ENCODE data around the gene SURF2.
"Not testable (repeated sequence)": the region's sequence is repeated elsewhere in the genome, so short reads cannot be mapped to it uniquely, and the experiment has no call there.

The SURF2 gene

GRCh38 chr9:133370685-133371084, 14.3 kb downstream of the SURF2 start:
- DNase-seq (ENCODE audit: insufficient read length, low spot score) = no peak
- TF ChIP-seq POLR2A (IDR thresholded peaks at IDR 0.05; ENCODE audit: low read depth, low read length) = no peak
- TF ChIP-seq POLR2AphosphoS5 (IDR thresholded peaks at IDR 0.05; ENCODE audit: low read depth, low read length) = no peak
- no peak for TF ChIP-seq POU2F2 (IDR thresholded peaks at IDR 0.05; ENCODE audit: low read depth, low read length)
- no peak for TF ChIP-seq SPI1 (IDR thresholded peaks at IDR 0.05; ENCODE audit: low read depth, low read length)
- no peak for TF ChIP-seq PAX5 (IDR thresholded peaks at IDR 0.05; ENCODE audit: insufficient read depth, low read length, severe bottlenecking)
- TF ChIP-seq TAF1 (IDR thresholded peaks at IDR 0.05; ENCODE audit: low read depth, low read length) = no peak
- FAIRE-seq = no peak

GRCh38 chr9:133371261-133371711, 14.9 kb downstream of the SURF2 start:
- no peak for DNase-seq (ENCODE audit: insufficient read length, low spot score)
- TF ChIP-seq SPI1 (IDR thresholded peaks at IDR 0.05; ENCODE audit: low read depth, low read length) (no peak), TAF1 (IDR thresholded peaks at IDR 0.05; ENCODE audit: low read depth, low read length) (no peak), PAX5 (IDR thresholded peaks at IDR 0.05; ENCODE audit: insufficient read depth, low read length, severe bottlenecking) (no peak), POLR2AphosphoS5 (IDR thresholded peaks at IDR 0.05; ENCODE audit: low read depth, low read length) (no peak), POU2F2 (IDR thresholded peaks at IDR 0.05; ENCODE audit: low read depth, low read length) (no peak), POLR2A (IDR thresholded peaks at IDR 0.05; ENCODE audit: low read depth, low read length) (no peak)
- no peak for FAIRE-seq

GRCh38 chr9:133372144-133372543, 15.8 kb downstream of the SURF2 start:
- DNase-seq (ENCODE audit: insufficient read length, low spot score) (no peak), FAIRE-seq (no peak)
- no peak for TF ChIP-seq TAF1 (IDR thresholded peaks at IDR 0.05; ENCODE audit: low read depth, low read length)
- TF ChIP-seq POLR2A (IDR thresholded peaks at IDR 0.05; ENCODE audit: low read depth, low read length) = no peak
- TF ChIP-seq SPI1 (IDR thresholded peaks at IDR 0.05; ENCODE audit: low read depth, low read length) = no peak
- TF ChIP-seq POLR2AphosphoS5 (IDR thresholded peaks at IDR 0.05; ENCODE audit: low read depth, low read length) = no peak
- no peak for TF ChIP-seq POU2F2 (IDR thresholded peaks at IDR 0.05; ENCODE audit: low read depth, low read length)
- no peak for TF ChIP-seq PAX5 (IDR thresholded peaks at IDR 0.05; ENCODE audit: insufficient read depth, low read length, severe bottlenecking)

- TF ChIP-seq TAF1 (IDR thresholded peaks at IDR 0.05; ENCODE audit: low read depth, low read length) (no peak), POU2F2 (IDR thresholded peaks at IDR 0.05; ENCODE audit: low read depth, low read length) (no peak), POLR2A (IDR thresholded peaks at IDR 0.05; ENCODE audit: low read depth, low read length) (no peak), SPI1 (IDR thresholded peaks at IDR 0.05; ENCODE audit: low read depth, low read length) (no peak), POLR2AphosphoS5 (IDR thresholded peaks at IDR 0.05; ENCODE audit: low read depth, low read length) (no peak), PAX5 (IDR thresholded peaks at IDR 0.05; ENCODE audit: insufficient read depth, low read length, severe bottlenecking) (no peak)
- FAIRE-seq = no peak
- no peak for DNase-seq (ENCODE audit: insufficient read length, low spot score)
Measured at GRCh38 chr9:133374612-133375115, 18.3 kb downstream of the SURF2 start.

GRCh38 chr9:133375116-133375723, 18.9 kb downstream of the SURF2 start:
- no peak for TF ChIP-seq PAX5 (IDR thresholded peaks at IDR 0.05; ENCODE audit: insufficient read depth, low read length, severe bottlenecking)
- no peak for TF ChIP-seq POLR2A (IDR thresholded peaks at IDR 0.05; ENCODE audit: low read depth, low read length)
- TF ChIP-seq SPI1 (IDR thresholded peaks at IDR 0.05; ENCODE audit: low read depth, low read length) = no peak
- no peak for TF ChIP-seq POU2F2 (IDR thresholded peaks at IDR 0.05; ENCODE audit: low read depth, low read length)
- no peak for TF ChIP-seq POLR2AphosphoS5 (IDR thresholded peaks at IDR 0.05; ENCODE audit: low read depth, low read length)
- TF ChIP-seq TAF1 (IDR thresholded peaks at IDR 0.05; ENCODE audit: low read depth, low read length) = no peak
- DNase-seq (ENCODE audit: insufficient read length, low spot score) (peak; percentile 53), FAIRE-seq (no peak)

- peak; percentile 96 for FAIRE-seq
- peak; percentile 100 for DNase-seq (ENCODE audit: insufficient read length, low spot score)
- TF ChIP-seq POU2F2 (IDR thresholded peaks at IDR 0.05; ENCODE audit: low read depth, low read length) = peak; percentile 46; the same call in 1 of the 2 replicates
- peak; percentile 67 for TF ChIP-seq POLR2AphosphoS5 (IDR thresholded peaks at IDR 0.05; ENCODE audit: low read depth, low read length)
- peak; percentile 79; the same call in 1 of the 2 replicates for TF ChIP-seq POLR2A (IDR thresholded peaks at IDR 0.05; ENCODE audit: low read depth, low read length)
- no peak for TF ChIP-seq PAX5 (IDR thresholded peaks at IDR 0.05; ENCODE audit: insufficient read depth, low read length, severe bottlenecking)
- TF ChIP-seq SPI1 (IDR thresholded peaks at IDR 0.05; ENCODE audit: low read depth, low read length) = 0 out of 2 replicates have a peak, but pooled peaks have one; percentile 19
- peak; percentile 80 for TF ChIP-seq TAF1 (IDR thresholded peaks at IDR 0.05; ENCODE audit: low read depth, low read length)
Measured at GRCh38 chr9:133375724-133376654, 19.6 kb downstream of the SURF2 start, which contains the start of the genes STKLD1 and SURF4. STKLD1 (plus strand) TSS chr9:133376366; CDS start chr9:133376474, 108 bp downstream. SURF4 (minus strand) TSS chr9:133376060; CDS start chr9:133375969, 91 bp downstream.

- DNase-seq (ENCODE audit: insufficient read length, low spot score); FAIRE-seq: not testable (repeated sequence)
Measured at GRCh38 chr9:133377280-133377679, 20.9 kb downstream of the SURF2 start.

- no peak for FAIRE-seq
- DNase-seq (ENCODE audit: insufficient read length, low spot score) = no peak
- TF ChIP-seq POLR2A (IDR thresholded peaks at IDR 0.05; ENCODE audit: low read depth, low read length) (no peak), POLR2AphosphoS5 (IDR thresholded peaks at IDR 0.05; ENCODE audit: low read depth, low read length) (no peak)
Measured at GRCh38 chr9:133377721-133378216, 21.4 kb downstream of the SURF2 start.

- FAIRE-seq (no peak), DNase-seq (ENCODE audit: insufficient read length, low spot score) (no peak)
- TF ChIP-seq PAX5 (IDR thresholded peaks at IDR 0.05; ENCODE audit: insufficient read depth, low read length, severe bottlenecking) = no peak
- no peak for TF ChIP-seq SPI1 (IDR thresholded peaks at IDR 0.05; ENCODE audit: low read depth, low read length)
- TF ChIP-seq POU2F2 (IDR thresholded peaks at IDR 0.05; ENCODE audit: low read depth, low read length) = no peak
- TF ChIP-seq POLR2AphosphoS5 (IDR thresholded peaks at IDR 0.05; ENCODE audit: low read depth, low read length) = no peak
- TF ChIP-seq POLR2A (IDR thresholded peaks at IDR 0.05; ENCODE audit: low read depth, low read length) = no peak
- no peak for TF ChIP-seq TAF1 (IDR thresholded peaks at IDR 0.05; ENCODE audit: low read depth, low read length)
Measured at GRCh38 chr9:133378408-133378962, 22.1 kb downstream of the SURF2 start.
